Nephron (organoid): ENCODE data around the gene ADARB2.

Experiments
- H3K27ac Mint-ChIP-seq, 3 experiments: 2 replicates each; pipeline ENCODE4 v1.8.0; 2020; ENCODE audit warnings: mixed read lengths in 3 of 3, mild to moderate bottlenecking in 2 of 3, moderate library complexity in 1 of 3
- H3K27me3 Mint-ChIP-seq: 2 replicates; pipeline ENCODE4 v1.8.0; 2021; ENCODE audit warnings: low read depth, mild to moderate bottlenecking, moderate library complexity, mixed read lengths
- H3K36me3 Mint-ChIP-seq: 2 replicates; pipeline ENCODE4 v1.8.0; 2020; ENCODE audit warnings: low read depth, mixed read lengths
- H3K4me1 Mint-ChIP-seq: 2 replicates; pipeline ENCODE4 v1.8.0; 2020; ENCODE audit warnings: mixed read lengths
- H3K4me3 Mint-ChIP-seq, 3 experiments: 2 replicates each; pipeline ENCODE4 v1.8.0; 2020; ENCODE audit warnings: mild to moderate bottlenecking in 3 of 3, mixed read lengths in 3 of 3, moderate library complexity in 2 of 3
- H3K9me3 Mint-ChIP-seq: 2 replicates; pipeline ENCODE4 v1.8.0; 2020; ENCODE audit warnings: mixed read lengths
- TF ChIP-seq, protein P1 (sequence below), 3 experiments: fragments of 200-600 bp; sonication (generic); IDR thresholded peaks; one replicate each; pipeline ENCODE4 v1.5.0; 2021; ENCODE audit warnings: antibody characterized with exemption in 3 of 3; ENCODE audit not compliant: unreplicated experiment in 3 of 3

The ADARB2 gene

DNA sequence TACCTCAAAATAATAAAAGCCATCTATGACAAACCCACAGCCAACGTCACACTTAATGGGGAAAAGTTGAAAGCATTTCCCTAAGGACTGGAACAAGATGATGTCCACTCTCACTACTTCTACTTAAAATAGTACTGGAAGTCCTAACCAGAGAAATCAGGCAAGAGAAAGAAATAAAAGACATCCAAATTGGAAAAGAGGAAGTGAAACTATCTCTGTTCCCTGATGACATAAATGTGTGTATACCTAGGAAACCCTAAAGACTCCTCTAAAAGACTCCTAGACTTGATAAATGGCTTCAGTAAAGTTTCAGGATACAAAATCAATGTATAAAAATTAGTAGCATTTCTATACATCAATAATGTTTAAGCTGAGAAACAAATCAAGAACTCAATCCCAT, 367.0 kb downstream of the ADARB2 start:
- TF ChIP-seq, protein P1, sequence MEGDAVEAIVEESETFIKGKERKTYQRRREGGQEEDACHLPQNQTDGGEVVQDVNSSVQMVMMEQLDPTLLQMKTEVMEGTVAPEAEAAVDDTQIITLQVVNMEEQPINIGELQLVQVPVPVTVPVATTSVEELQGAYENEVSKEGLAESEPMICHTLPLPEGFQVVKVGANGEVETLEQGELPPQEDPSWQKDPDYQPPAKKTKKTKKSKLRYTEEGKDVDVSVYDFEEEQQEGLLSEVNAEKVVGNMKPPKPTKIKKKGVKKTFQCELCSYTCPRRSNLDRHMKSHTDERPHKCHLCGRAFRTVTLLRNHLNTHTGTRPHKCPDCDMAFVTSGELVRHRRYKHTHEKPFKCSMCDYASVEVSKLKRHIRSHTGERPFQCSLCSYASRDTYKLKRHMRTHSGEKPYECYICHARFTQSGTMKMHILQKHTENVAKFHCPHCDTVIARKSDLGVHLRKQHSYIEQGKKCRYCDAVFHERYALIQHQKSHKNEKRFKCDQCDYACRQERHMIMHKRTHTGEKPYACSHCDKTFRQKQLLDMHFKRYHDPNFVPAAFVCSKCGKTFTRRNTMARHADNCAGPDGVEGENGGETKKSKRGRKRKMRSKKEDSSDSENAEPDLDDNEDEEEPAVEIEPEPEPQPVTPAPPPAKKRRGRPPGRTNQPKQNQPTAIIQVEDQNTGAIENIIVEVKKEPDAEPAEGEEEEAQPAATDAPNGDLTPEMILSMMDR (IDR thresholded peaks at IDR 0.05; ENCODE audit: unreplicated experiment in 3 of 3): no peak
- Mint-ChIP-seq H3K27ac (no peak overlapping the region), H3K9me3 (no peaks in the 10 kb centered on the region), H3K4me3 (no peak overlapping the region), H3K27me3 (peaks cover 9% of the 10 kb centered on the region), H3K36me3 (no peaks in the 10 kb centered on the region), H3K4me1 (no peaks in the 10 kb centered on the region)

DNA sequence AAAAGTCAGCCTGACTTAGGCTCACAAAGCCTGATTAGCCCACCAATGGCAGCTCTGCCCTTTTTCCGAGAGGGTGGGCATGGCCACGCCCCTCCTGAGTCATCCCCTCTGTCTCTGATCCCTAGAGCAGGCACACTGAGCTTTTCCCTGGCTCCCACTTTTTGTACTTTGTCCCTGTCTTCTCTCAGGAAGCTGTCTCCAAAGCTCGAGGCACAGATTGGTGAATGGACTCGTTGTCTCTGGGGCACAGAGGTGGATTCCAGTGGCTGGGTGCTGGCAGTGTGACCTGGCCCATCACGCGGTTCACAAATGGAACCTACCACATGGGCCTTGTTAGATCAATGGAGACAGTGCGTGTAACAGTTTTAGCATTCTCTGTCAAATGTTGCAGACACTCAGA, 367.7 kb downstream of the ADARB2 start:
- H3K27me3 Mint-ChIP-seq: peaks cover 14% of the 10 kb centered on the region
- H3K9me3 Mint-ChIP-seq: no peaks in the 10 kb centered on the region
- no peaks in the 10 kb centered on the region for H3K36me3 Mint-ChIP-seq
- H3K27ac Mint-ChIP-seq: no peak overlapping the region
- no peak overlapping the region for H3K4me3 Mint-ChIP-seq
- H3K4me1 Mint-ChIP-seq: no peaks in the 10 kb centered on the region
- TF ChIP-seq, protein P1 (IDR thresholded peaks at IDR 0.05; ENCODE audit: unreplicated experiment in 3 of 3): no peak

DNA sequence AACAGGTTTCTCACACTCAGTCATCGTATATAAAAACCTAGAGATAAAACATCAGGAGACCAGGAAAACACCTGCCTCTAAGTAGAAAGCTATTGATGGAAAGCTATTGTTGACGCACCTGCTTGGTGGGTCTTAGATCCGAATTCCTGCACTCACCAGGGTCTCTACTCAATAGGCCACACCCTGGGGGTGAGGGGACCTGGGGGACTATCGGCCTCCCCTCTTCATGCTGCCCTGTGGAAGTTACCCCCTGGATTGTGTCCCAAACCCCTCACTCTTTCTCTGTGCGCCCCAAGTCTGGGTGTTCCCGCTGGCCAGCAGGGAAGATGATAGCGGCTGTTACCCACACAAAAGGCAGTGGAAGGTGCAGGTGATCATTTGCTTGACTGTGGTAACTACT, 368.1 kb downstream of the ADARB2 start:
- no peak overlapping the region for H3K4me3 Mint-ChIP-seq
- TF ChIP-seq, protein P1 (IDR thresholded peaks at IDR 0.05; ENCODE audit: unreplicated experiment in 3 of 3): no peak
- H3K9me3 Mint-ChIP-seq: no peaks in the 10 kb centered on the region
- no peak overlapping the region for H3K27ac Mint-ChIP-seq
- H3K4me1 Mint-ChIP-seq: no peaks in the 10 kb centered on the region
- H3K27me3 Mint-ChIP-seq: peaks cover 14% of the 10 kb centered on the region
- no peaks in the 10 kb centered on the region for H3K36me3 Mint-ChIP-seq

DNA sequence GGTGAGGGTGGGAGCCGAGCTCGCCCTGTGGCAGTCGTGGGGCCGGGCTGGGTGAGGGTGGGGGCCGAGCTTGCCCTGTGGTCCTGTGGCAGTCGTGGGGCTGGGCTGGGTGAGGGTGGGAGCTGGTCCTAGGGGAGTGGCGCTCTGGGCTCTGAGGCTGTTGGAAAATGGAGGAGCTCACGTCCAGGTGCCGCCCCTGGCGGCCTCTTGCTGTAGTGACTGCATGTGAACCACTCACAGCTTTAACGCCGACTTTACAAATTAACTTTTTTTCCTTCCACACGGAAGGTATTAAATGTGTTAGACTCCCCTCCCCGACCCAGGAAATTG, 368.5 kb downstream of the ADARB2 start:
- H3K27me3 Mint-ChIP-seq: peaks cover 14% of the 10 kb centered on the region
- H3K4me3 Mint-ChIP-seq: no peak overlapping the region
- no peaks in the 10 kb centered on the region for H3K9me3 Mint-ChIP-seq
- TF ChIP-seq, protein P1 (IDR thresholded peaks at IDR 0.05; ENCODE audit: unreplicated experiment in 3 of 3): peak; percentile 53 to 64 (median 56)
- H3K4me1 Mint-ChIP-seq: no peaks in the 10 kb centered on the region
- no peak overlapping the region for H3K27ac Mint-ChIP-seq
- no peaks in the 10 kb centered on the region for H3K36me3 Mint-ChIP-seq

DNA sequence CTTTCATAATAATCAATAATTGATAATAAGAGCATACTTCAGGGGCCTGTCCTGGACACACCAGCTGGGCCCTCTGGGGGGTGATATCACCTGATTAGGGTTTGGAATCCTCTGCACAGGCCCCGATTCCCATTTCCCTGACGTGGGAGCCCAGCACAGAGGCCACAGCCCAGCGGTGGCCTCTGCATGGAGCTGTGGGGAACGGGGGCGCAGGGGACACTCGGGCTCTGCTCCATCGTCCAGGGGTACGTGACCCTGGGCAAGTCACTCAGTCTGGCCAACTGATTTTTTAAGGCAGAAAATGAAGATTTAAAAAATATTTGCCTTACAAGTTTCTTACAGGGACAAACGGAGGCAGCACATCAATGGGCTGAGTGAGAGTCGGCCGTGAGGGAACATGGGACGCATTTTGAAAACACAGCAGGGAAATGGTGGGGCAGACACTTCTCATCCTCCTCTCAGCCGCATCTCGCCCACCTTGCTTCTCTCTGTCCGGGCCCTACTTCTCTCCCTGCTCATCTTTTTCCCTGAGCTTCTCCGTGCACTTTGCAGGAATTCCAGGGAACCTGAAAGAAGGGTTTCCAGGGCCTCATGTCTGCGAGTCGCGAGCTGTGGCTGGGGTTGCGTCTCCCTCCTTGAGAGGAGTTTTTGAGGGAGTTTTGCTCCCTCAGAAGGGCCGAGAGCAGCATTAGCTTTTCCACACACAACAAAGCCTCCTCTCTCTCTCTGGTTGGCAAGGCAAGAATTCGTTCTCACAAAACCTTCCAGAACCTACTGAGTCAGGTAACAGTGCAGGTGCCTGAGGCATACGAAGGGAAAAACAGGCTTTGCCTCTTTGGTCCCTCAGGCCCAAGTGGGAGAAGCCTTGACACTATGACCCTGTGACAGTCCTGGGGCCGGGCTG, 369.1 kb downstream of the ADARB2 start:
- H3K9me3 Mint-ChIP-seq: no peaks in the 10 kb centered on the region
- no peak overlapping the region for H3K27ac Mint-ChIP-seq
- no peaks in the 10 kb centered on the region for H3K4me1 Mint-ChIP-seq
- no peak overlapping the region for H3K4me3 Mint-ChIP-seq
- H3K36me3 Mint-ChIP-seq: no peaks in the 10 kb centered on the region
- H3K27me3 Mint-ChIP-seq: peaks cover 14% of the 10 kb centered on the region
- TF ChIP-seq, protein P1 (IDR thresholded peaks at IDR 0.05; ENCODE audit: unreplicated experiment in 3 of 3): no peak
